Measurements from ENCODE around the gene CD1C. TPM values are rescaled to one million over a fixed set of nuclear protein-coding genes. Genes with fewer than 3 reads are reported as not detected.

Gene CD1C
- total RNA-seq, 1 experiment from 2014 or later: not detected

DNA sequence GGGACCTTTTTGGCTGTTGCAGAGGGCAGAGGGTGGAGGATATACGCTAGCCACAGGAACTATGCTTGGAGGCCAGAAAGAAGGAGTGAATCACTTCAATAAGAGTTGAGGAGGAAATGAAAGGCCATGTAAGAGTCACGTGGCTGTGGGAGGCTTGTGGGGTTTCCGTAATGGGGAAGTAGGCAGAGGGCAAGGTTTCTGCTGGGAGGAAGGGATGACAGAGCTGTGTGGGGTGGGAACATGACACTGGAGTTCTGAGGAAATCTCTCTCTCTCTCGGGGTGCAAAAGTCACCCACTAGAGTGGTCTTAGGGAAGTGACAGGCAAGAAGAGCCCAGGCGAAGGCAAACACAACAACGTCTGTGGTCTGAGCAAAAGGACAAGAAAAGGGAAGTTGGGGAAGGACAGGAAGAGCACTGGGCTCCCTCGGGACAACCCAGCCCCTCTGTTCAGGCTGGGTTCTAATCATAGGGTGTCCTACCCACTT lies 3.9 kb upstream of the CD1C start:
- ChIA-PET POLR2A (interaction anchor here (0.5 kb wide), 1 partner anchor 15 kb away, joined by 4 read pairs; no protein-coding TSS in a partner anchor), CTCF (no interaction called here)
- no peak overlapping the region for H3K27ac Mint-ChIP-seq
- ATAC-seq: no peak
- TF ChIP-seq CREB1 (CRISPR knock-in tag; IDR thresholded peaks at IDR 0.05) (no peak), TEAD1 (CRISPR knock-in tag; IDR thresholded peaks at IDR 0.05) (no peak), SOX15 (CRISPR knock-in tag; IDR thresholded peaks at IDR 0.05) (no peak), ATF3 (CRISPR knock-in tag; conservative IDR thresholded peaks at IDR 0.05) (no peak), NR3C1 (CRISPR knock-in tag; conservative IDR thresholded peaks at IDR 0.05; ENCODE audit: low read depth) (no peak), ZNF317 (CRISPR knock-in tag; IDR thresholded peaks at IDR 0.05; ENCODE audit: borderline replicate concordance, low read depth) (no peak), ELF4 (CRISPR knock-in tag; IDR thresholded peaks at IDR 0.05; ENCODE audit: low read depth) (no peak)
- TF ChIP-seq, protein P1, sequence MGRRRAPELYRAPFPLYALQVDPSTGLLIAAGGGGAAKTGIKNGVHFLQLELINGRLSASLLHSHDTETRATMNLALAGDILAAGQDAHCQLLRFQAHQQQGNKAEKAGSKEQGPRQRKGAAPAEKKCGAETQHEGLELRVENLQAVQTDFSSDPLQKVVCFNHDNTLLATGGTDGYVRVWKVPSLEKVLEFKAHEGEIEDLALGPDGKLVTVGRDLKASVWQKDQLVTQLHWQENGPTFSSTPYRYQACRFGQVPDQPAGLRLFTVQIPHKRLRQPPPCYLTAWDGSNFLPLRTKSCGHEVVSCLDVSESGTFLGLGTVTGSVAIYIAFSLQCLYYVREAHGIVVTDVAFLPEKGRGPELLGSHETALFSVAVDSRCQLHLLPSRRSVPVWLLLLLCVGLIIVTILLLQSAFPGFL (CRISPR knock-in tag; IDR thresholded peaks at IDR 0.05; ENCODE audit: borderline replicate concordance): no peak
- TF ChIP-seq, protein P2, sequence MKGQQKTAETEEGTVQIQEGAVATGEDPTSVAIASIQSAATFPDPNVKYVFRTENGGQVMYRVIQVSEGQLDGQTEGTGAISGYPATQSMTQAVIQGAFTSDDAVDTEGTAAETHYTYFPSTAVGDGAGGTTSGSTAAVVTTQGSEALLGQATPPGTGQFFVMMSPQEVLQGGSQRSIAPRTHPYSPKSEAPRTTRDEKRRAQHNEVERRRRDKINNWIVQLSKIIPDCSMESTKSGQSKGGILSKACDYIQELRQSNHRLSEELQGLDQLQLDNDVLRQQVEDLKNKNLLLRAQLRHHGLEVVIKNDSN (CRISPR knock-in tag; IDR thresholded peaks at IDR 0.05): no peak
- TF ChIP-seq, protein P3, sequence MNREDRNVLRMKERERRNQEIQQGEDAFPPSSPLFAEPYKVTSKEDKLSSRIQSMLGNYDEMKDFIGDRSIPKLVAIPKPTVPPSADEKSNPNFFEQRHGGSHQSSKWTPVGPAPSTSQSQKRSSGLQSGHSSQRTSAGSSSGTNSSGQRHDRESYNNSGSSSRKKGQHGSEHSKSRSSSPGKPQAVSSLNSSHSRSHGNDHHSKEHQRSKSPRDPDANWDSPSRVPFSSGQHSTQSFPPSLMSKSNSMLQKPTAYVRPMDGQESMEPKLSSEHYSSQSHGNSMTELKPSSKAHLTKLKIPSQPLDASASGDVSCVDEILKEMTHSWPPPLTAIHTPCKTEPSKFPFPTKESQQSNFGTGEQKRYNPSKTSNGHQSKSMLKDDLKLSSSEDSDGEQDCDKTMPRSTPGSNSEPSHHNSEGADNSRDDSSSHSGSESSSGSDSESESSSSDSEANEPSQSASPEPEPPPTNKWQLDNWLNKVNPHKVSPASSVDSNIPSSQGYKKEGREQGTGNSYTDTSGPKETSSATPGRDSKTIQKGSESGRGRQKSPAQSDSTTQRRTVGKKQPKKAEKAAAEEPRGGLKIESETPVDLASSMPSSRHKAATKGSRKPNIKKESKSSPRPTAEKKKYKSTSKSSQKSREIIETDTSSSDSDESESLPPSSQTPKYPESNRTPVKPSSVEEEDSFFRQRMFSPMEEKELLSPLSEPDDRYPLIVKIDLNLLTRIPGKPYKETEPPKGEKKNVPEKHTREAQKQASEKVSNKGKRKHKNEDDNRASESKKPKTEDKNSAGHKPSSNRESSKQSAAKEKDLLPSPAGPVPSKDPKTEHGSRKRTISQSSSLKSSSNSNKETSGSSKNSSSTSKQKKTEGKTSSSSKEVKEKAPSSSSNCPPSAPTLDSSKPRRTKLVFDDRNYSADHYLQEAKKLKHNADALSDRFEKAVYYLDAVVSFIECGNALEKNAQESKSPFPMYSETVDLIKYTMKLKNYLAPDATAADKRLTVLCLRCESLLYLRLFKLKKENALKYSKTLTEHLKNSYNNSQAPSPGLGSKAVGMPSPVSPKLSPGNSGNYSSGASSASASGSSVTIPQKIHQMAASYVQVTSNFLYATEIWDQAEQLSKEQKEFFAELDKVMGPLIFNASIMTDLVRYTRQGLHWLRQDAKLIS (CRISPR knock-in tag; IDR thresholded peaks at IDR 0.05; ENCODE audit: borderline replicate concordance): no peak
- TF ChIP-seq, protein P4, sequence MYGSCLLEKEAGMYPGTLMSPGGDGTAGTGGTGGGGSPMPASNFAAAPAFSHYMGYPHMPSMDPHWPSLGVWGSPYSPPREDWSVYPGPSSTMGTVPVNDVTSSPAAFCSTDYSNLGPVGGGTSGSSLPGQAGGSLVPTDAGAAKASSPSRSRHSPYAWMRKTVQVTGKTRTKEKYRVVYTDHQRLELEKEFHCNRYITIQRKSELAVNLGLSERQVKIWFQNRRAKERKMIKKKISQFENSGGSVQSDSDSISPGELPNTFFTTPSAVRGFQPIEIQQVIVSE (CRISPR knock-in tag; IDR thresholded peaks at IDR 0.05; ENCODE audit: borderline replicate concordance): no peak
- TF ChIP-seq, protein P5, sequence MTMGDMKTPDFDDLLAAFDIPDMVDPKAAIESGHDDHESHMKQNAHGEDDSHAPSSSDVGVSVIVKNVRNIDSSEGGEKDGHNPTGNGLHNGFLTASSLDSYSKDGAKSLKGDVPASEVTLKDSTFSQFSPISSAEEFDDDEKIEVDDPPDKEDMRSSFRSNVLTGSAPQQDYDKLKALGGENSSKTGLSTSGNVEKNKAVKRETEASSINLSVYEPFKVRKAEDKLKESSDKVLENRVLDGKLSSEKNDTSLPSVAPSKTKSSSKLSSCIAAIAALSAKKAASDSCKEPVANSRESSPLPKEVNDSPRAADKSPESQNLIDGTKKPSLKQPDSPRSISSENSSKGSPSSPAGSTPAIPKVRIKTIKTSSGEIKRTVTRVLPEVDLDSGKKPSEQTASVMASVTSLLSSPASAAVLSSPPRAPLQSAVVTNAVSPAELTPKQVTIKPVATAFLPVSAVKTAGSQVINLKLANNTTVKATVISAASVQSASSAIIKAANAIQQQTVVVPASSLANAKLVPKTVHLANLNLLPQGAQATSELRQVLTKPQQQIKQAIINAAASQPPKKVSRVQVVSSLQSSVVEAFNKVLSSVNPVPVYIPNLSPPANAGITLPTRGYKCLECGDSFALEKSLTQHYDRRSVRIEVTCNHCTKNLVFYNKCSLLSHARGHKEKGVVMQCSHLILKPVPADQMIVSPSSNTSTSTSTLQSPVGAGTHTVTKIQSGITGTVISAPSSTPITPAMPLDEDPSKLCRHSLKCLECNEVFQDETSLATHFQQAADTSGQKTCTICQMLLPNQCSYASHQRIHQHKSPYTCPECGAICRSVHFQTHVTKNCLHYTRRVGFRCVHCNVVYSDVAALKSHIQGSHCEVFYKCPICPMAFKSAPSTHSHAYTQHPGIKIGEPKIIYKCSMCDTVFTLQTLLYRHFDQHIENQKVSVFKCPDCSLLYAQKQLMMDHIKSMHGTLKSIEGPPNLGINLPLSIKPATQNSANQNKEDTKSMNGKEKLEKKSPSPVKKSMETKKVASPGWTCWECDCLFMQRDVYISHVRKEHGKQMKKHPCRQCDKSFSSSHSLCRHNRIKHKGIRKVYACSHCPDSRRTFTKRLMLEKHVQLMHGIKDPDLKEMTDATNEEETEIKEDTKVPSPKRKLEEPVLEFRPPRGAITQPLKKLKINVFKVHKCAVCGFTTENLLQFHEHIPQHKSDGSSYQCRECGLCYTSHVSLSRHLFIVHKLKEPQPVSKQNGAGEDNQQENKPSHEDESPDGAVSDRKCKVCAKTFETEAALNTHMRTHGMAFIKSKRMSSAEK (CRISPR knock-in tag; IDR thresholded peaks at IDR 0.05; ENCODE audit: borderline replicate concordance): no peak
- peaks cover 16% of the 10 kb centered on the region for H3K36me3 Mint-ChIP-seq
- H3K4me1 Mint-ChIP-seq: peaks cover 13% of the 10 kb centered on the region
- DNase-seq (ENCODE audit: low spot score): no peak
- no peaks in the 10 kb centered on the region for H3K27me3 Mint-ChIP-seq (ENCODE audit: low read depth)
- peaks cover 17% of the 10 kb centered on the region for H3K9me3 Mint-ChIP-seq
- H3K4me3 Mint-ChIP-seq: no peak overlapping the region

GRCh38 chr1:158286487-158286886 lies 3.2 kb upstream of the CD1C start:
- ATAC-seq (no peak), DNase-seq (ENCODE audit: low spot score) (no peak)
- ChIA-PET POLR2A (no interaction called here), CTCF (no interaction called here)
- H3K4me1 Mint-ChIP-seq: peaks cover 13% of the 10 kb centered on the region
- H3K4me3 Mint-ChIP-seq: no peak overlapping the region
- H3K9me3 Mint-ChIP-seq: peaks cover 10% of the 10 kb centered on the region
- H3K27me3 Mint-ChIP-seq (ENCODE audit: low read depth): no peaks in the 10 kb centered on the region
- H3K36me3 Mint-ChIP-seq: peaks cover 9% of the 10 kb centered on the region
- H3K27ac Mint-ChIP-seq: no peak overlapping the region
- no peak for TF ChIP-seq RELA (CRISPR knock-in tag; IDR thresholded peaks at IDR 0.05; ENCODE audit: borderline replicate concordance)
- TF ChIP-seq MYBL2 (CRISPR knock-in tag; IDR thresholded peaks at IDR 0.05): no peak
- no peak for TF ChIP-seq ESRRA (CRISPR knock-in tag; IDR thresholded peaks at IDR 0.05; ENCODE audit: borderline replicate concordance)
- no peak for TF ChIP-seq PRDM15 (CRISPR knock-in tag; IDR thresholded peaks at IDR 0.05)
- no peak for TF ChIP-seq ZNF263 (CRISPR knock-in tag; IDR thresholded peaks at IDR 0.05; ENCODE audit: low read depth)
- no peak for TF ChIP-seq E2F4 (CRISPR knock-in tag; IDR thresholded peaks at IDR 0.05; ENCODE audit: borderline replicate concordance, low read depth)
